Astrocyte of the cerebellum (primary cell): ENCODE results near the gene NUBPL.
"Not testable (repeated sequence)": the region's sequence is repeated elsewhere in the genome, so short reads cannot be mapped to it uniquely, and the experiment has no call there.

Experiments
- DNase-seq: peaks from one replicate; pipeline ENCODE4 v3.0.0-alpha.2; 2011; ENCODE audit warnings: low read depth
- H3K4me3 ChIP-seq: 2 replicates; pipeline ENCODE4 v1.5.1; 2011; ENCODE audit warnings: mild to moderate bottlenecking, low read depth, low read length, moderate library complexity
- in situ Hi-C: cut with HindIII; loops from 2 replicates; pipeline ENCODE4 v1.10.0; 2017; ENCODE audit warnings: low sequenced_read_pairs
- TF ChIP-seq, protein P1 (sequence below): IDR thresholded peaks from 2 replicates; pipeline ENCODE4 v1.5.1; 2012; ENCODE audit warnings: low read length, low read depth, moderate library complexity, mild to moderate bottlenecking; ENCODE audit errors: missing control alignments

The NUBPL gene

GRCh38 chr14:31802838-31803237 is 241.6 kb downstream of the NUBPL start:
- TF ChIP-seq, protein P1, sequence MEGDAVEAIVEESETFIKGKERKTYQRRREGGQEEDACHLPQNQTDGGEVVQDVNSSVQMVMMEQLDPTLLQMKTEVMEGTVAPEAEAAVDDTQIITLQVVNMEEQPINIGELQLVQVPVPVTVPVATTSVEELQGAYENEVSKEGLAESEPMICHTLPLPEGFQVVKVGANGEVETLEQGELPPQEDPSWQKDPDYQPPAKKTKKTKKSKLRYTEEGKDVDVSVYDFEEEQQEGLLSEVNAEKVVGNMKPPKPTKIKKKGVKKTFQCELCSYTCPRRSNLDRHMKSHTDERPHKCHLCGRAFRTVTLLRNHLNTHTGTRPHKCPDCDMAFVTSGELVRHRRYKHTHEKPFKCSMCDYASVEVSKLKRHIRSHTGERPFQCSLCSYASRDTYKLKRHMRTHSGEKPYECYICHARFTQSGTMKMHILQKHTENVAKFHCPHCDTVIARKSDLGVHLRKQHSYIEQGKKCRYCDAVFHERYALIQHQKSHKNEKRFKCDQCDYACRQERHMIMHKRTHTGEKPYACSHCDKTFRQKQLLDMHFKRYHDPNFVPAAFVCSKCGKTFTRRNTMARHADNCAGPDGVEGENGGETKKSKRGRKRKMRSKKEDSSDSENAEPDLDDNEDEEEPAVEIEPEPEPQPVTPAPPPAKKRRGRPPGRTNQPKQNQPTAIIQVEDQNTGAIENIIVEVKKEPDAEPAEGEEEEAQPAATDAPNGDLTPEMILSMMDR = no peak
- H3K4me3 ChIP-seq = no peak overlapping the region
- no peak for DNase-seq
- in situ Hi-C loops = no loop called here

DNA sequence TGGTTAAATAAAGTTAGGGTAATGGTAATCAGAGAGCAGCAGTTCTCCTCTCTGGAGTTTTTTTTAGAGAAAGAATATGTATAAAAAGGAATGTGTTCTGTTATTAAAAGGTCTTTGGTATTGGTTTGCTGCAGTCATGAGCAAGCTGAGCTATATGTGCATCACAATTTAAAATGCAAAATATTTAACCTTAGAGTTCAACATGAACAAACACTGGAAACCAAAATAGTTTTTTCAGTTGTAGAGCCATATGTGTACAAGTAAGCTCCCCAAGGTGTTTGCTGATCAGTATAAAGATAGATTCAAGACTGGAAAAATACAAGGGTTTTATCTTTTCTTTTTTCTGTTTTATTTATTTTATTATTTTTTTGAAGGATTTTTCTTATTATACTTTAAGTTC is 245.0 kb downstream of the NUBPL start:
- TF ChIP-seq, protein P1 = no peak
- DNase-seq = no peak
- in situ Hi-C loops = no loop called here
- H3K4me3 ChIP-seq = no peak overlapping the region

DNA sequence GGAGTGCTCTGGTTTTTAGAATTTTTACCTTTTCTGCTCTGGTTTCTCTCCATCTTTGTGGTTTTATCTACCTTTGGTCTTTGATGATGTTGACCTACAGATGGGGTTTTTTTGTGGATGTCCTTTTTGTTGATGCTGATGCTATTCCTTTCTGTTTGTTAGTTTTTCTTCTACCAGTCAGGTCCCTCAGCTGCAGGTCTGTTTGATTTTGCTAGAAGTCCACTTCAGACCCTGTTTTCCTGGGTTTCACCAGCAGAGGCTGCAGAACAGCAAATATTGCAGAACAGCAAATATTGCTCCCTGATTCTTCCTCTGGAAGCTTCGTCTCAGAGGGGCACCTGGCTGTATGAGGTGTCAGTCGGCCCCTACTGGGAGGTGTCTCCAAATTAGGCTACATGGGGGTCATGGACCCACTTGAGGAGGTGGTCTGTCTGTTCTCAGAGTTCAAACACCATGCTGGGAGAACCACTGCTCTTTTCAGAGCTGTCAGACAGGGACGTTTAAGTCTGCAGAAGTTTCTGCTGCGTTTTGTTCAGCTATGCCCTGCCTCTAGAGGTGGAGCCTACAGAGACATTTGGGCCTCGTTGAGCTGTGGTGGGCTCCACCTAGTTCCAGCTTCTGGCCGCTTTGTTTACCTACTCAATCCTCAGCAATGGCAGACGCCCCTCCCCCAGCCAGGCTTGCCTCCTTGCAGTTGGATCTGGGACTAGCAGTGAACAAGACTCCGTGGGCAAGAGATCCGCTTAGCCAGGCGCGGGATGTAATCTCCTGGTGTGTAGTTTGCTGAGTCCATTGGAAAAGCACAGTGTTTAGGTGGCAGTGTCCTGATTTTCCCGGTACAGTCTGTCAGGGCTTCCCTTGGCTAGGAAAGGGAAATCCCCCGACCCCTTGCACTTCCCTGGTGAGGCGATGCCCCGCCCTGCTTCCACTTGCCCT is 250.8 kb downstream of the NUBPL start:
- H3K4me3 ChIP-seq, DNase-seq, in situ Hi-C loops: not testable (repeated sequence)

- in situ Hi-C loops, DNase-seq, H3K4me3 ChIP-seq: not testable (repeated sequence)
Observed at GRCh38 chr14:31813724-31814490, 252.7 kb downstream of the NUBPL start.

GRCh38 chr14:31819281-31819680 is 258.1 kb downstream of the NUBPL start:
- TF ChIP-seq, protein P1 = no peak
- in situ Hi-C loops = no loop called here
- no peak for DNase-seq
- no peak overlapping the region for H3K4me3 ChIP-seq

GRCh38 chr14:31825459-31825858 is 264.3 kb downstream of the NUBPL start:
- no peak for DNase-seq
- in situ Hi-C loops = no loop called here
- no peak overlapping the region for H3K4me3 ChIP-seq
- TF ChIP-seq, protein P1 = no peak

- no peak for DNase-seq
- TF ChIP-seq, protein P1 = no peak
- H3K4me3 ChIP-seq = no peak overlapping the region
- in situ Hi-C loops = no loop called here
Observed at GRCh38 chr14:31827325-31827724, 266.1 kb downstream of the NUBPL start.
